GM19324 (cell line): ENCODE measurements around the gene FMN1.

Experiments
- ATAC-seq: cut with Tn5 transposase; IDR thresholded peaks from one replicate; pipeline ENCODE4 v1.9.1; 2021; ENCODE audit warnings: mild to moderate bottlenecking, moderate library complexity; ENCODE audit not compliant: unreplicated experiment, low FRiP score

Gene FMN1

DNA sequence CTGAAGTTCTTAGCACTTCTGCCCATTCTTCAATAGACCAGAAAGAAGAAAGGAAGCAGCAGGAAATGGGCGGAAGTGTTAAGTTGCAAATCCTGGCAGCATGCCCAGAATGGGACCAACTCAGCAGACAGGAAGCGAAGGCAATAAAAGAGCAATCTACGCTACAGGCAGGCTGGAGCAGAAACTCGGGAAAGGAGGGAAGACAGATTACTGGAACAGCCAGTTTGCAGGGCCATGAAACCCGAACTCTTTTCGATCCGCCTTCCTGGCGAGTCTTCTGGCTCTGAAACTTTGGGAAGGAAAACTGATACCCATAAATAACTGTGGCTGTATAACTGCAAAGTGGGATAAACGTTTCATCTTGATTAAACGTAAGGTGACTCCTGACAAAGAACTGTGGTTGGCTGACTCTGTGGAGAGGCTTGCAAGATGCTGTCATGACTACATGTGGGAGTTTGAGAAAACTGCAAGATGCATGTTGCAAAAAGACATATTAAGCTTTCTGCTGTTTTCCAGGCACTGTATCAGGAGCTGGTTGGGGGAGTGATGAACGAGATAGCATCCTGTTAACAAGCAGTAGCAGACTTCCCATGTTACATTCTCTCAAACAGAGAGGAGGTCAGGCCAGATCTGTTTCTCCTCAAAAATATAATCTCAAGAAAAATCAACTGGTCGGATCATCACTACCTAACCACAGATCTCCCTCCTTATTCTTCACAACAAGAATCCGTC, 67.8 kb downstream of the FMN1 start:
- ATAC-seq, result no peak

GRCh38 chr15:33125894-33126537, 68.5 kb downstream of the FMN1 start:
- ATAC-seq, result no peak

DNA sequence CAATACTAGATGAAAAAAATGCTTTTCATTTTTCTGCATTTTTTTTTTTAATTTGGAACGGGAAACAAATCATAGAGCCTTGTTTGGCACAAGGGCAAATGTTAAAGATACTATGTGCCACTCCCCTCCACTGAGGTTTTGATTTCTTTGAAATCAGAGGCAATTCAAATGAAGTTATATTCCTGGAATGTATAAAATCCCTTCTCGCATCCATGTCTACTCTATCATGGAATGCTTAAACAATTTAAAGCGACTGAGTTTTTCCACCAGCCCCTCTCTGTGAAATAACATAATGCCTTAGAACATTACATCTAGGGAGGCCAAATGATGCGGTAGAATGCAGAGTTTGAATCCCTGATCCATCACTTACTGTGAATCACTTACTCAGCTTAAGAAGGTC, 69.7 kb downstream of the FMN1 start:
- ATAC-seq, result no peak

DNA sequence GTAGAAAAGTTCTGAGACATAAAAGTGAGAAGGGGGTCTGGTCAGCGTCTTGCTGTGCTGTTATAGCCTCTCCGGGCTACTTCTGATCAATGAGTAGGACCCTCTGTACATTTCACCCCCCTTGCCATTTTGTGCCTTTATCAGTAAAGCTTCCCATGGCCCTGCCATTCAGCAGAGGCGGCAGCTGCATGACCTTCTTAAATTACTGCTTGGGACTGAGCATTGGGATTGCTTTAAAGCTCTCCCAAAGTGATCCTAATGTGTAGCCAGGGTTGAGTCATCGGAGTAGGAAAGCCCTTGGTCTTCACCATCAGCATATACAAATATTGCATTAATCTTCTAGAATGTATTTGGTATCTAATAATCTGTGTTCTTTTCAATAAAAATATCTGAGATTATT, 70.2 kb downstream of the FMN1 start:
- no peak for ATAC-seq

GRCh38 chr15:33119865-33120264, 74.6 kb downstream of the FMN1 start:
- ATAC-seq, result no peak

GRCh38 chr15:33119273-33119672, 75.2 kb downstream of the FMN1 start:
- no peak for ATAC-seq

DNA sequence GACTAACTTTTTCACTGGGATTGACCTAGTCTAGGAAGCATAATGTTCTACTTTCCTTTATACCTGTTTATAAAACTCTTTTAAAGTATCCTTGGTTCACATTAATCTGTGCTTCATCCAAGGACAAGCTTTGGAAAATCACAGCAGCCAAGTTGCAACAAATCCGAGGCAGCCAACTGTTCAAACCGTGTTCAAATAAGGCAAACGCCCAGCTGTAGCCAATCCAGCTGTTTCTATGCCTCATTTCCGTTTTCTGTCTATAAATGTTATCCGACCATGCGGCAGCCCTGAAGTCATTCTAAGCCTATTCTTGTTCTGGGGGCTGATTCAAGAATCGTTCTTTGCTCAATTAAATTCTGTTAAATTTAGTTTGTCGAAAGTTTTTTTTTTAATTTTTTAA, 78.3 kb downstream of the FMN1 start:
- no peak for ATAC-seq

- no peak for ATAC-seq
Observed at GRCh38 chr15:33115191-33115861, 79.2 kb downstream of the FMN1 start.

DNA sequence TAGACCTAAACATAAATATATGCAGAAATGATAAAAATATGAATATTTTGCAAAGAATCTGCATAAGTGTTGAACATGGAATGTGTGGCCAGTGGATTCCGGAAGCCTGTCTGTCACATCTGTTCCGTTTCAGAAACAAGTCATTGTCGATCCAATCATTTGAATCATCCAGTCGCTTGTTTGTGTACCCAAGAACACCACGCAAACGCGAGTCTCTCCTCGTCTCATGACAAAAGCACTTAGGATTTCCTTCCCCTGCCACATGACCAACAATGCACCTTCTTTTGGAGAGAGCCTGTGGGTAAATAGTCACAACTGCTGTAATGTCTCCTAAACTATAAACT, 80.2 kb downstream of the FMN1 start:
- no peak for ATAC-seq

- no peak for ATAC-seq
Observed at GRCh38 chr15:33113666-33114373, 80.7 kb downstream of the FMN1 start.

DNA sequence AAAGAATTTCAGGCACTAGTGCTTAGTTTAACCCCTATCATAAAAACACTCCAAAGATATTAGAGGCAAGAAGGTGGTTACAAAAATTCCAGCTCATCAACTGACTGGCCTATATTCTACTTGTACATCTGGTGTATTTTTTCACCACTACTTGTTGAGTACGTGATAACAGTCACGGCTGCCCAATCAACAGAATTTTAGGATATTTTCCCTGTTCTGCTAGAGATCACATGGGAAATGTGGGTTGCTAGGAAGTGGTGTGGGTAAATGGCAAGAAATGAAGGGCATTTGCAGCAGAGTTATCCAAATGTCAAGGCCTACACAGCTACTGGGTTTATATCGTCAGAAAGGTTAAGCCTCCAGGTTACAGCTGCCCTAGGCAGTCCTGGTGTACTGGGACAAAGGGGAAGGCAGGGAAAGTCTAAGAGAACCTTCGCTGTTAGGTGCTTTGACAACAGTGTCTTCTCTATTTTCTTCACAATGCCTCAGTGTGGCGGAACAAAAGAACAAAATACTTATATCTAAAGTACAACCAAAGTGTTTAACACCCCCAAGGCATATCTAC, 81.9 kb downstream of the FMN1 start:
- no peak for ATAC-seq

- ATAC-seq, result no peak
Observed at GRCh38 chr15:33111041-33111451, 83.5 kb downstream of the FMN1 start.

GRCh38 chr15:33109345-33109744, 85.2 kb downstream of the FMN1 start:
- ATAC-seq, result no peak

DNA sequence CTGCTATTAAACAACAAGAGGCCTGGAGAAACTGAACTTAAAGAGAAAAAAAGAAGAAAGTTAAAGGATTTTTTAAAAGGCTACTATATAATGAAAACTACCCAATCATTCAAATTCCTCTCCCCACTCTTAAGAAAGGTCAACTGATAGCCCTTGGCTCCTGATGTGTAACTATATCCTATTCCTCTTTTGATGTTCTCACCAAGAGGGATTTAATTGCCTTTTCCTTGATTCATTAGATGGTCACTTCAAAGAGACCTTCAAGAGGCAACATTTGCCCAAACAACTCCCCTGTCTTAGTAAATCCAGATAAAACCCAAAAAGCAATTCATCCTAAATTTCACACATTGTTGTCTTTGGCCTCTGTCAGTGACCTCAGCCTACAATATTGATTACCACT, 86.0 kb downstream of the FMN1 start:
- ATAC-seq, result no peak

- no peak for ATAC-seq
Observed at GRCh38 chr15:33107950-33108349, 86.6 kb downstream of the FMN1 start.

GRCh38 chr15:33104212-33104611, 90.3 kb downstream of the FMN1 start:
- no peak for ATAC-seq

- ATAC-seq, result no peak
Observed at GRCh38 chr15:33101036-33101435, 93.5 kb downstream of the FMN1 start.

- ATAC-seq, result no peak
Observed at GRCh38 chr15:33100314-33100713, 94.2 kb downstream of the FMN1 start.

DNA sequence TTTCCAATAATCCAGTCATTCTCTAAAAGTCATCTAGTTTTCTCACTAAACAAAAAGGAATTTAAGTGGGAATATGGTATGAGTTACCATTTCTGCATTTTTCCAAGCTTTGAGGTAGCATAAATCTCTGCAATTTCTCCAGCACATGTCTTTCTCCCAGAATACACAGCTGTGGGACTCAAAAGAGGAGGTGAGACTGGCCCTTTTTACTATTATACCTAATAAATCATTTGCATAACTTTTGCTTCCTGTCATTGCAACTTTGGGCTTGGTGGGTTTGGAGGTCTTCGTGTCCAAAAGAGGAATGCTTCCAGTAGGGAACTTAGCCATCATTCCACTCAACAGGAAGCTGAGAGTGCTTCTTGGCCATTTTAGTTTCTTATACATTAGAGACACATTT, 94.8 kb downstream of the FMN1 start:
- ATAC-seq, result no peak

- ATAC-seq, result no peak
Observed at GRCh38 chr15:33099213-33099612, 95.3 kb downstream of the FMN1 start.
